Kidney tubule cell (primary cell): ENCODE results near the gene ADAMTS6.
A peak's percentile ranks its signal among the peaks of the same experiment; 100 is the strongest.

Experiments
- DNase-seq: peaks from one replicate; pipeline ENCODE4 v3.0.0-alpha.2; 2018; ENCODE audit warnings: low spot score

ADAMTS6 gene

GRCh38 chr5:65279603-65280002 lies 202.1 kb downstream of the ADAMTS6 start:
- no peak for DNase-seq

GRCh38 chr5:65276178-65276890 lies 205.4 kb downstream of the ADAMTS6 start:
- DNase-seq: no peak

DNA sequence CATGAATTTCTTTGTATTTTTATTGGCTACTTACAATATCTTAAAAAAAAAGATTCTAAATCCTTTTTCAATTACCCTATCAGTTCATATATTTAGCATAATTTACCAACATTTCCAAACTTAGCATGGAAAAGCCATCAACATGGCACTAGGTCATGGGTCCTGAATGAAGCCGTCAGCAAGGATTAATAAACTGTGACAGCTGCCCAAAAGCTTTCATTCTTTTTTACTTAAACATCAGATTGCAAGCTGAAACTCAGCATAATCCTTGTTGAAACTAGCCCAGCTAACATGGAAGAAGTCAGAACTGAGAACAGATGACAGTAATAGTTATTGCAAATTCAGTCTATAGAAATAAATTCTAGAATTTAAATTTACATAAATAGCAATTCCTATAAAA lies 209.8 kb downstream of the ADAMTS6 start:
- no peak for DNase-seq

GRCh38 chr5:65268525-65268924 lies 213.2 kb downstream of the ADAMTS6 start:
- no peak for DNase-seq

GRCh38 chr5:65264420-65264819 lies 217.3 kb downstream of the ADAMTS6 start:
- DNase-seq: no peak

- DNase-seq: no peak
These were observed 218.4 kb downstream of the ADAMTS6 start for GRCh38 chr5:65263321-65263720.

GRCh38 chr5:65262649-65263059 lies 219.1 kb downstream of the ADAMTS6 start:
- peak; percentile 32 for DNase-seq

DNA sequence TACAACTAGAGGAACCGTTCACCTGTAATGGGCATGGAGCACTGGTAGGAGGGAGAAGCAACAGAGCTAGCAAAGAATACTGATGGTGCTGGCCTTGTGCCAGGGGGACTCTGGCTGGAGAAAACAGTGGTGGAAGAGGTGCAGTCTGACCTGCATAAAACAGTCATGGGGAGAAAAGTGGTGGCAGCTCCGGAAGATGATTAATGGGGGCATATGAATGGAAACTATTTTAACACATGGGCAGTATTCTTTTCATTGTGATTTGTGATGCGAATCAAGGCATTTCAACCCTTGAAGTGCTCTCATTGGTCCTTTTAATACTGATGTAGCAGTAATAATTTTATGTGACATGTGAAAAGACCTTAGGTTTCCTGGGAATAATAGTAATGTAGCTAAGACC lies 219.6 kb downstream of the ADAMTS6 start:
- peak; percentile 41 for DNase-seq

DNA sequence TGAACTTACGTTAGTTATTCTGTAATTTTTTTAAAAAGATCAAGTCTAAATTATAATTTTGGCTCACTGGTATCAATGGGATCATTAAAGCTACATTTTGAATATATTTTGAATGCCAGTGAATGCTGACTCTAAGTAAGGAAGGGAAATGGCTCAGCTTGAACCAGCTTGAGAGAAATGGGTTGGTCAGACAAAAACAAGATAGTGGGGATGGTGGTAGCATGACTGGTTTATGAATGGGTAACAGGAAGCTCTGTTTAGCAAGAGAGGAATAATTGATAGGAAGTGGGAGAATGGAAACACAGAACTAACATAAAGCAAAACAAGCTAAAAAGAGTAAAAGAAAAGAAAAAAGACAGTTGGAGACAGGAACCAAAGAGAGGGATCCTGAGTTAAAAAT lies 220.2 kb downstream of the ADAMTS6 start:
- peak; percentile 6 for DNase-seq

GRCh38 chr5:65255294-65255693 lies 226.4 kb downstream of the ADAMTS6 start:
- no peak for DNase-seq

DNA sequence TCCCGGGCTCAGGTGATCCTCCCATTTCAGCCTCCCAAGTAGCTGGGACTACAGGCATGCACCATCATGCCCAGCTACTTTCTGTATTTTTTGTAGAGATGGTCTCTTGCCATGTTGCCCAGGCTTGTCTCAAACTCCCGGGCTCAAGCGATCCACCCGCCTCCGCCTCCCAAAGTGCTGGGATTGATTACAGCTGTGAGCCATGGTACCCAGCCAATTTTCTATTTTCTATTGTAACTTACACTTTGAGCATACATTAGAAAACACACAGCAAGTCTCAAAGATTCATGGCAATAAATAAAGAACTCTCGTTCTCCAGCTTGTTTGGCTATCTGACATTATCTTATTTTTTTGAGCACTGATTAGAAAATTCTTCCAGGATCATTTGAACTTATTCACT lies 228.7 kb downstream of the ADAMTS6 start:
- DNase-seq: no peak

DNA sequence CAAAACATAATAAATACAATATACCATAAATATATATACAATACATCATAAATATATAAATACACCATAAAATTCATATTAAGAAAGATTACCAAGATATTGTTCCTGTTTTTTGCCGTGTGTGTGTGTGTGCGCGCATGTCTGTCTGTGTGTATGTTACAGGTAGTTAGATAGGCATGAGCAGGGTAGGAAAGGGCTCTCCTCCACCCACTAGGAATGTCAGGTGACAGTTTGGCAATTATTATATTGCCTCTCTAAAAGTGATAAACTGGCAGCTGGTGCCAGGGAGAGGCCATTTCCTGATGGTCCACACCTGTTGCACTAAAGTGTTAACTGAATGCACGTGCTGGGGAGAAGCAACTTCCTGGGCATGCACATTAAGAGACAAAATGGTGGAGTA lies 232.8 kb downstream of the ADAMTS6 start:
- no peak for DNase-seq

DNA sequence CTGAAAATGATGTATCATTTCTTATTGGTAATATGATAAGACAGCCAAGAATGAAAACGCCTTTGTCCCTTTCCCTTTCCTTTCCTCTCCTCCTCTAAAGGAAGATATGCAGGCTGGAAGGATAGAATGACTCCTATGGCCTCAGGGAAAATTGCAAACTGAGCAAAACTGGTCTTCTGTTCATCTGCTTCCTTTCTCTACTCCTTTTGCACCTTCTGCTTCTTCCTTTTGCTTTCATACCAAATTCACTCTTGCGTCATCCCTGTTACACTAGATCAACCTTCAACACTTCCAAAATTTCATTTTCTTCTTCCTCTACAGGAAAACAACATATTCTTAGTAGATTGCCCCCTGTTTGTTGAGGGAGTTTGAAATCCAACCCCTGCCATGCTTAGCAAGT lies 234.1 kb downstream of the ADAMTS6 start:
- no peak for DNase-seq

- no peak for DNase-seq
These were observed 235.0 kb downstream of the ADAMTS6 start for GRCh38 chr5:65246741-65247140.

DNA sequence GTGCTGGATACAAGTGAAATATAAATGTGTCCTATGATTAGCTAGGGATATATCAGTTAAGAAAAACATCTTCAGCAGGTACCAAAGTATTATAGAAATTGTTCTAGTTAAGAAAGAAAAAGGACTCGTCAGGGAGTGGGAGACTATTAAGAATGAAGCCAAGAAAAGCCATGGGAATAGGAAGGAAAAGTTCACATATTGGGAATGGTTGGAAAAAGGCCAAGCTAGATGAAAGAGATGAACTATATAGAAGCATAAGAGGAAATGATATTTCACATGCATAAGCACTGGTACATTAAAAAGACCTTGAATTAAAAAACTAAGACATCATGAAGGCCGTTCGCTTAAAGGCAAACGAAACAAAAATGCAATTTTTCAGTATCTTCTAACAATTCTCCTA lies 237.7 kb downstream of the ADAMTS6 start:
- no peak for DNase-seq

DNA sequence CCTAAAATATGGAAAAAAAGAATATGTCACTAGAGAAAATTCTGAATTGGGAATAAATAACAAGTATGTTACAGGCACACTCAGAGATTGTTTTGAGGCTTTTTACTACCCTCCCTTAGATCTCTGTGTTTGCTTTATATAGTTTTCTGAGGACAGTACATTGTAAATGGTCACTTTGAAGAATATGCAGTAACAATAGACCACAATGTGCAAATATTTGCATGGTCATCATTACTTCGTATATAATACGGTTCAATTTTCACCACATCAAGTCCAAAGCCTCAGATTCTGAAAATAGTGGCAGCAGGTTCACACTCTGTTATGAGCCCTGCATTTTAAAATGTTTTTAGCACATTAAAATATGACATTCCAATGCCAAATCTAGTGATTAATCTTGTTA lies 238.6 kb downstream of the ADAMTS6 start:
- DNase-seq: no peak

GRCh38 chr5:65229841-65230240 lies 251.9 kb downstream of the ADAMTS6 start:
- DNase-seq: no peak

DNA sequence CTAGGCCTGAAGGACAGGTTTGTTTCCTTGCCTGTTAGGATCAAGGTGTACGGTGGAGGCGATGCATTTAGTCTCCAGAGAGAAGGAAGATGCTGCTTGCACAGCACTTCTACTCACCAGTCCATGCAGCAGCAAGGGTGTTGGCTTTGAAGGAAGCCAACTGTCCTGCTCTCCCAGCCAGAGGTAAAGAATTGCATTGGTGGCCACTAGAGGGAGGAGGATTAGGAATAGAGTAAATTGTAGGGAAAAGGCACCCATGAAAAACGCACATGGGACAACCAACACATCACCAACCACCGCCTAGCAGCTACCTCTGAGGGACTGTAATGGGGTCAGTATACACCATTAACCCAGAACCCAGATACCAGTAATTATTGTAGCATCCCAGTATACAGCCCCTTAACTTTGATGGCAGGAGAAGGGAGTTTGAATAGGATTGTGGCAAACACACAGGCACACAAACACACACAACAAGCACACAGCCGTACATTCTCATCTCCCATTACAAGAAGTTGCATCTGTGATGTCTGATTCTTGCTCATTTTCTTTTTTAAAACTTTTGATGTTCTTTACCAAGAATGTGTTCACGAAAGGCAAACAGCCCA lies 267.7 kb downstream of the ADAMTS6 start:
- DNase-seq: peak; percentile 47

DNA sequence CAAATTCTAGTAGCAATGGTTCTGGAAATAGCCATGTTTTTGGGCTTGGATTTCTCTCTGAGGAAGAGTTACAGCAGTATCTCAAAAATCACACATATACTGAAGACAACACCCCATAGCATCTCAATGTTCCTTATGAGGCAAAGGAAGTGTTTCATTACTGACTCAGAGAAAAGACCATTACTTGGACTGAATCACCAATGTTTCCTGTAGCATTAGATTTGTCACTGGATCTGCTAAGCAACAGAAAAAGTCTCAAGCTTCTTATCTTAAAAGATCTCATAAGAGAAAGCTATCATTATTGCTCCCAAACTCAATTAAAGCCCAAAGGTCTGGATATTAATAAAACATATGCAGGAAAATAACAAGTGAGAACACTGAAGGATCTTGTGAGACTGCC lies 272.4 kb downstream of the ADAMTS6 start:
- DNase-seq: peak; percentile 94

GRCh38 chr5:65204966-65205365 lies 276.8 kb downstream of the ADAMTS6 start:
- DNase-seq: no peak

DNA sequence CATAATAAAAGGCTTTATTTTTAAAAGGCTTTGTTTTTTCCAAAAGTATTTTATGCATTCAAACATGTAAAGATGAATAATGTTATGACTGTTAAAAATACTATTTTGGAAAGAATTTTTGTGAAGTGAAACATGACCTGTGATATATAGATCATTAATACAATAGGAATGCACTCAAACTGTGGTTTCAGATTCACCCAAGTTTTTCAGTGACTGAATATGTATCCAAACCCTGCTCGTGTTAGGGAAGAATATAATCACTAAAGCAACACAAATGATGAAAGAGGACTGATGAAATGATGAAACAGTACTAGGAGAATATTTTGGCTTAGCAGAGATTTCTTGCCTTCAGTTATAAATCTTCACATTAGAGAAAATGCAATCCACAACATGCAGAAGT lies 278.0 kb downstream of the ADAMTS6 start:
- DNase-seq: peak; percentile 91

DNA sequence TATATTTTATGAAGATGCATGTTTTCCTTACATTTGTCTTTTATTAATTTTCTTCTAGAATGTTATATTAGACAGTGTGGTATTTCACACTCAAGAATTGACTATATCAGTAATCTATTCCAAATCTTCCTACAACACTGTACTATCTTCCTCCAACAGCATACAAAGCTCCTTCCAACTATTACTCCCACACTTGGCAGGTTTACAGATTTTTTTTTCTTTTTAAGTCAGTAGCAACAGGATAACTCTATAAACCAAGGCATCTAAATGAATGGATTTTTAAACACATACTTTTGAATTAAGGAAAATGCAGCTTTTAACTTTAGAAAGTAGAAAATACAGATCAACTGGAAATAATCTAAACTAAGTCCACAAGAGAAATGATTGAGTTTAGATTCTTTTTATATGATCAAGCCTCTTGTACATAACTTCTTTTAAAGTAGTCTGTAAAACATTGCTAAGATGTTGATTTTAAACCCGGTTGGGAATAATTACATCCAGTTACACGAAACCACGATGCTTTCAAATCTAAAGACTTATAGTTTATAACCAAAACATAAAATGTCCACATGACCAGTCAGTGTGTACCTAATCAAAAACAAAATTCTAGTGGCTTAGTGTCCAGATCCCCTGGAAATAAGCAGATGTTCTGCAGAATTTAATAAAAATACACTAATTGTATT lies 281.6 kb downstream of the ADAMTS6 start:
- DNase-seq: peak; percentile 59

GRCh38 chr5:65198456-65199120 lies 283.1 kb downstream of the ADAMTS6 start:
- peak; percentile 100 for DNase-seq
